ENCODE results near the gene DBNL.

Gene DBNL

DNA sequence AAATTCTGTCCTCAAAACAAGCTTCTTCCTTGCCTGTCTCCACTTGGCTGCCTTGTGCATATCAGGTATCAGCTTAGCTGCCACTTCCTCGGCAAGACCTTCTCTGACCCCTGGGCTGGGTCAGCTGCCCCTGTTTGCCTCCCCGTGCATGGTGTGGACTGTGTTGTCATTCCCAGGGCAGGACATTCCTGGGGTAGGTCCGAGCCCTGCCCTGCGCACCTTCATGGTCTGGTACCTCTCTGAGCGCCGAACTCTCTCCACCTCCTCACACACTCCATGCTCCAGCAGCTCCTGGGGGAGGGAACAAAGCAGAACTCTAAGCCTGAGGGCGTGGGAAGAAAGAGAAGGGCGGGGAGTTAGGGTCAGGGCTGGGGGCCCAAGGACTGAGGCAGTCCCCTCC lies 34.0 kb downstream of the DBNL start:
- no peak for DNase-seq (ENCODE audit: low spot score)

- DNase-seq (ENCODE audit: low spot score) = no peak
These were observed 35.0 kb downstream of the DBNL start for GRCh38 chr7:44079331-44080021.

- DNase-seq (ENCODE audit: low spot score) = no peak
These were observed 35.6 kb downstream of the DBNL start for GRCh38 chr7:44080118-44080517.

DNA sequence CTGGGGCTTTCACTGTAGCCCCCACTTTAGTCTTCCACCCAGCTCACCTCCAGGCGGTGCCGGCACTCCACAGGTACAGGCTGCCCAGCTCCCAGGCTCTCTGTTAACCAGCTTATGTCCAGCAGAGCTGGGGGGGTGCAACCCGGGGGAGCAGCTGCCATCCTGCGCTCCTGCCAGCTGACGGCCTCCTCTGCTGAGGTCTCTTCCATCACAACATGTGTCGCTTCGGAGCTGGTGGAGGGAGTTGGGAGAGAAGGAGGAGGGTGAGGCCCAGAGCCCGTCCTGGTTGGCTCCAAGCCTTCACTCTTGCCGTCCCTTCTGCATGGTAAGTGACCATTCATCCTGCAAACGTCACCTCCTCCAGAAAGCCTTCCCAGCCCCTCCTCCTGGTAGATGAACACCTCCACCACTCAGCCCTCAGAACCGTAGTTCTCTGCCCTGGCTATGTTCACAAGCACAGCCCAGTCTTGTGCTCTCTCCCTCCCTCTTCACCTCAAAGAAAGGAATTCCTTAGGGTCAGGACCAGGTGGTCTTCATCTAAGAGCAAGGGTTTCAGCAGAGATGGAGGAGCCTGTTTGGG lies 36.3 kb downstream of the DBNL start:
- DNase-seq (ENCODE audit: low spot score) = no peak

- no peak for DNase-seq (ENCODE audit: low spot score)
These were observed 36.8 kb downstream of the DBNL start for GRCh38 chr7:44081266-44081748.

- peak; percentile 99 for DNase-seq (ENCODE audit: low spot score)
These were observed 38.2 kb downstream of the DBNL start for GRCh38 chr7:44082541-44083207.

DNA sequence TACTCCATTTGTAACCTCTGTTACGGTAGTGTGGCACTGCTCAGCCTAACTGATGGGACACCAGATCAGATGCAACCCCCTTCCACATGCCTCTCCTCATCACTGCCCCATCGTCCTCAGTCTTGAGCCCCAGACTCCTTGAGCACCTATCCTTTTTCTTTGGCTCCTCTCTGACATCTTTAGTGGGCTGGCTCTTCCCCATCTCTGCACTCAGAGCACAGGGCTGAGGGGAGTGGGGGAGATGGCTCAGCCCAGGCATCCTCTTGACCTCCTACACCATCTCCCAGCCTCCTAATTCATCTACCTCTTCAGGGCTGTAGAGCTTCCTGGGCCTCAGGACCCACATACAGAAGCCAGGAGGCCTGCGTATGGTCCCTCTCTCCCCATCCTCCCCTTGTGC lies 39.3 kb downstream of the DBNL start:
- DNase-seq (ENCODE audit: low spot score) = no peak

DNA sequence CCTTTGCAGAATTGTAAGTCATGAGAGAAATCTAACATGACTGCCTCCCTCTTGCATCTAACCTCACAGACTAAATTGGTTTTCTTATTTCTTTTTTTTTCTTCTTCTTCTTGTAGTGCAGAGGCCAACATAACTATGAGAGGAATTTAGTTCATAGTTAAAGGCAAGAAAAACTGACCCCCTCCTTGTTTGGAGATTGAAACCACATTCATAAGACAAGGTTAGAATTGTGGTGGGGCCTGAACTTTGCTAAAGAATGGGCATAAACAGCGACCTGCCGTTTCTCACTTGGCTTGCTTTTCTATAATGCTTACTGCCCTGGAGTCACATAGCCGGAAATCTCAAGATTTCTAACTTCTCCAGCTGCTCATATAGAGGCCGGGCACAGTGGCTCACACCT lies 40.2 kb downstream of the DBNL start:
- DNase-seq (ENCODE audit: low spot score) = no peak

GRCh38 chr7:44085546-44085945 lies 41.0 kb downstream of the DBNL start:
- no peak for DNase-seq (ENCODE audit: low spot score)

DNA sequence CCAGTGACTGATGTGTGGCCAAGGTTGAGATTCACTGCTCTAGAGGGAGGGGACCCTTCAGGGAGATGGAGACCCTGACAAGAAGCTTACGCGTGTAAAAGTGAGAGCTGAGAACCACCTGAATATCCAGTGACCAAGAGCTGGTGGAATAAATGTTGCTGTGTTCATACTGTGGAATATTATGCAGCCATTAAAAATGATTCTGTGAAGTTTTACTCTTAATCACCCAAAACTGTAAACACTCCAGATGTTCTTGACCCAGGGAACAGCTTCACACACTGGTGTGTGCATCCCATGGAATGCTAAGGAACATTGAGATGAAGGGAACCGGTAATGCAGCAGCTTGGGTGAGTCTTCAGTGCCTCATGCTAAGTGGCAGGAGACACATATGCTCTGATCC lies 42.1 kb downstream of the DBNL start:
- no peak for DNase-seq (ENCODE audit: low spot score)

DNA sequence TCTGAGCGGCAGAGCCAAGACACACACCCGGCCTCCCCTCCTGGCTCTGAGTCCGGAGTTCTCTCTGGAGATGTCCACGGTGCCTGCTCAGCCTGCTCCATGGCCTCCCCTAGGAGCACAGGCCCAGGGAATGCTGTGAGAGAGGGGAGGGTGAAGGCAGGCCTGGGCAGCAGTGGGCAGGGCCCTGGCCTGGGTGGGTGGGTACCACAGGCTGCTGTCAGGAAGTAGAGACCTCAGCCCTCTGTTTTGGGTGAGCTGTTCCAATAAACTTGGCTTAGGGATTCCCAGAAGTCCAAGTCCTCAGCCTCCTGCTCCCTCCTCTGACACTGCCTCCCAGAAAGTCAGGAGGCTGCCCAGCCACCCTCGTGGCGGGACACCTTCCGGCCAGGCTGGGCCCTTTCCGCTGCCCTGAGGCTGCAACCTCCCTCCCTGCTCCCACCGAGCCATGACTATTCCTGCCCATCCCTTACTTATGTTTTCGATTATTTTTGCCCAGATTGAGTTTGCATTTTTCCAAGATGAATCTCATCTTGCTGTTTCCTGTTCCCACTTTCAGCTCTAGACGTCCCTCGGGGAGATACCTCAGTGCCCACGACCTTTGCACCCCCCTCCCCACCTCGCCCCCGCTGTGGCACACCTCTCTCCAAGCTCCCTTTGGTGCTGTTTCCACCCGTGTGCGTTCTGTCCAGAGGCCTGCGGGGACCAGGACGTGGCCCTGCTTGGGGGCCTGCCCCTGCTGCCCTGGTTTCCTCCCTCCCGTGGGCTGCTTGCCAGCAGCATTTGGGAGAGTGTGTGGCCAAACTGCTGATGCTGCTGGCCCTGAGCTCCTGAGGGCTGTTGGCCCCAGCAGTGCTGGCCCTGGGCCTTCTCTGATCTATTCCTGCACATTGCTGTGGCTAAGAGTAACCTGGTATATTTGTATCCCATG lies 43.7 kb downstream of the DBNL start:
- no peak for DNase-seq (ENCODE audit: low spot score)

DNA sequence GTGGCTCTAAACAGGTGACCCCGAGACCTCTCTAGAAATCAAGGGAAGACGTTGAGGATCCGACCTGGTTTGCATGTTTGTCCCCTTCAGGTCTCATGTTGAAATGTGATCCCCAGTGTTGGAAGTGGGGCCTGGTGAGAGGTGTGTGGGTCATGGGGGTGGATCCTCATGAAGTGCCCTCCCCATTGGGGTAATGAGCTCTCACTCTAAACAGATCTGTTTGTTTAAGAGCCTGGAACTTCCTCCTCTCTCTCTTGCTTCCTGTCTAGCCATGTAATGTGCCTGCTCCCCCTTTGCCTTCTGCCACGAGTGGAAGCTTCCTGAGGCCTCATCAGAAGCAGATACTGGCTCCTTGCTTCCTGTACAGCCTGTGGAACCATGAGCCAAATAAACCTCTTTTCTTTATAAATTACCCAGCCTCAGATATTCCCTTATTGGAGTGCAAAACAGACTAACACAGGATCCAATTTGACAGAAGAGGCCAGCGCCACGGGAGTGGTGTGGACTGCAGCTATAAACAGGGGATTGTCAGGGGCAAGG lies 48.7 kb downstream of the DBNL start:
- no peak for DNase-seq (ENCODE audit: low spot score)

DNA sequence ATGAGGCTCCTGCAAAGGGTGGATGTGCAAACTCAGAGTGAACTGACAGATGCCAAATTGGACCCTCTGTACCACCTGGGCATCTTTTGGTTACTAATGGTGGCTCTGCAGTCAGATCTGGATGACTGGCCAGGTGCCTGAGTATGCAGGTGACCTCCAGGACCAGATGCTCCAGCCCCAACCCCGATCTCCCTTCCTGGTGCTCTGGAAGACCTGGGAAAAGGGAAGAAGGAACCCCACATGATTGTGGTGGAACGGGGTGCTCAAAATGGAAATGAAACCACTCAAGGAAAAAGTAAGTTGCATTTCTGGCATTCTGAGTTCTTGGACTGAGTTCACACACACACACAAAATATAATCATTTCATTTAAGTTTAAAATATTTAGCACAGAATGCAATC lies 49.9 kb downstream of the DBNL start:
- DNase-seq (ENCODE audit: low spot score) = no peak

DNA sequence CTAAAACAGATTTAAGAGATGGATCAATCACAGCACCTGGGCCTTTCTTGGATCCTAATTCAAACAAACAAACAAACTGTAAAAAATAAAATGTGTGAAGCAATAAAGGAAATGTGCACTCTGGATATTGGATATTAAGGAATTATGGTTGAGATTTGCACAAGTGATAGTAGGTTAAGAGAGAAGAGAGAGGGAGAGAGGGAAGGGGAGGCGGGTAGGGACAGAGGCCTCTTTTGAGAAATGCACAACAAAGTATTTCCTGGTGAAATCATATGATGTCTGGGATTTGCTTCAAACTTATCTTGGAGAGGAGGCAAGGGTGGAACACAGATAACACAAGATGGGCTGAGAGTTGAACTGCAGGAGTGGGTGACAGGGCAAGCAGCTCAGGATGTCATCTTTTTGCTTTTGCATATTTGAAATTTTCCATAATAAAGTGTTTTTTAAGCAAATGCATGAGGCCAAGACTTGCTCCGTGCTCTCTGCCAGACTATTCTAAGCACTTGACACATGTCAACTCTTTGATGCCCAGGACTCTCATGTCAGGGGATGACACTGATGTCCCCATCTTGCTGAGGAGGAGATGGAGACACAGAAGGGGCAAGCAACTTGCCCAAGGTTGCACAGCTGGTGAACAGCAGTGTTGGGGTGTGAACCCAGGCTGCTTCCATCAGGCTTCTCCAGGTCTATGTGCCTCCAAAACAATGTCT lies 50.5 kb downstream of the DBNL start:
- no peak for DNase-seq (ENCODE audit: low spot score)

DNA sequence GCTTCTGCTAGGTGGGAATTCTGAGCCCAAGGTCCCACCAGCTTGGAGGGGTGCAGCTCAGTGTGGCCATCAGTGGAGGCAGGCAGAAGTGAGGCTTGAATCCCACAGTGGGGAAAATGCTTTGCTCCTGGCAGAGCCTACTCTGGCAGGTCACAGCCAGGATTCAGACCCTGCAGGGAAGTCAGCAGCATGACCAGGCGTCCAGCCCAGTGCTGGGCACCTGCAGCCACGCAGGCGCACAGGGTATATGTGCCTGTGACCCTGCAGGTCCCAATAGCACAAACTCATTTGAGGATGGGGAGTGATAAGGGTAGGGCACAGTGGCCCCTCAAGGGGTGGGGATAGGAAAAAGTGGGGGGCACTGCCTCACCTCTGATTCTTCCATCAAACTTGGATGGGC lies 51.3 kb downstream of the DBNL start:
- DNase-seq (ENCODE audit: low spot score) = no peak

DNA sequence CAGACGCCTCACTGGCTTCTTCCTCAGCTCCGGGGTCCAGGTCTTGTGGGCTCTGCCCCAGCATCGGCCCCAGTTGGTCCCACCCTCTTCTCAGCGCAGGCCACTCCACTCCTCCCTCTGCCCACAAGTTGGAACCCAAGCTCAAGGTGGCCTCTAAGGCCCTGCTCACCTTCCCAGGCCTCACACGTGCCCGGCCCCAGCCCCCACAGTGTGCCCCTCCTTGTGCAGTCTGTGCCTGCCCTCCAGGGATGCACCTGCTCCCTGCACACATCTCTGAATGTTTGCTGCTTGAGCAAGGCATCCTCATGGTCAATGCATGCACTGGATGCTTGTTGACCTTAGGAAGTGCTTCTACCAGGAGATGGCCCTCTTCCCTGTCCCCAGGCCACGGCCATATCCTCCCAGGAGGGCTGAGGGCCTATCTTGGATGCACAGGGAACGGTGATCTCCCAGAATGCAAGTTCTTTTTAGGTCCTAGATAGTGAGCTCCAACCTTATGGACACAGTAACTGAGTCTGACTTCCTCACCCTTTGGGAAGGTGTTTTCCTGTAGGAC lies 51.9 kb downstream of the DBNL start:
- no peak for DNase-seq (ENCODE audit: low spot score)

DNA sequence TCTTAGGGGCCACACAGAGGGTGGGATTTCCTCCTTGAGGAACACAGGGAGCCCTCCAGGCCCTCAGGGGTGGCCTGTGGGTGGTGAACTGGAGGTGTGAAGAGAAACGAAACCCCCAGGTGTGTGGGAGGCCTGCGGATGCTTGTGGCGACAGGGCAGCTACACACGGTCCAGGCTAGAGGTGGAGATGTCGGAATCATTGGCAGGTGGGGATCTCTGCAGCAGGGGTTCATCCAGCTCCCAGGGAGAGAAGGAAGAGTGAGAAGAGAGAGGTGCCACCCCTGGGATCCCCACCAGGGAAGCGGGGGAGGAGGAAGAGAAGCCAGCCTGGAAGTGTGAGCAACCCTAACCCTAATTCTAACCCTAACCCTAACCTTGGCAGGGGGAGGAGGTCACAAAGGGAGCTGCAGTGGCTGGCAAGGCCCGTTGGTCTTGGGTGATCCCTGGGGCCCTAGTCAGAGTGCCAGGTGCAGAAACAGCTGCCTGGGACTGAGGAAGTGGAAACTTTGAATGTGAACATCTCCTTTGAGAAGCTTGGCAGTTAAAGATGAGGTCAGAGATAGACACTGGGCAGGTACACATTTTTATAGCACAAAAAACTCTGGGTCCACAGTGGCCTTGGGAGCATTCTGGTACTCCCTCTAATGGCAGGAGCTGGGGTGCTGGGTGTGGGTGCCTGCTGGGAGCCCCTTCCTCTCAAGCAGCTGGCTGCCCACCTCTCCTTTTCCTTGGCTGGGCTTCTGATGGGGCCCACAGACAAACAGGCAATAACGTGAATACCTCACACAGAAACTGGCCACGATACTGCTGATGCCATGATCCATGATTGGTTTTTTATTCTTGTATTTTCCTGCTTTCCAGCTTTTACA lies 52.8 kb downstream of the DBNL start:
- no peak for DNase-seq (ENCODE audit: low spot score)

DNA sequence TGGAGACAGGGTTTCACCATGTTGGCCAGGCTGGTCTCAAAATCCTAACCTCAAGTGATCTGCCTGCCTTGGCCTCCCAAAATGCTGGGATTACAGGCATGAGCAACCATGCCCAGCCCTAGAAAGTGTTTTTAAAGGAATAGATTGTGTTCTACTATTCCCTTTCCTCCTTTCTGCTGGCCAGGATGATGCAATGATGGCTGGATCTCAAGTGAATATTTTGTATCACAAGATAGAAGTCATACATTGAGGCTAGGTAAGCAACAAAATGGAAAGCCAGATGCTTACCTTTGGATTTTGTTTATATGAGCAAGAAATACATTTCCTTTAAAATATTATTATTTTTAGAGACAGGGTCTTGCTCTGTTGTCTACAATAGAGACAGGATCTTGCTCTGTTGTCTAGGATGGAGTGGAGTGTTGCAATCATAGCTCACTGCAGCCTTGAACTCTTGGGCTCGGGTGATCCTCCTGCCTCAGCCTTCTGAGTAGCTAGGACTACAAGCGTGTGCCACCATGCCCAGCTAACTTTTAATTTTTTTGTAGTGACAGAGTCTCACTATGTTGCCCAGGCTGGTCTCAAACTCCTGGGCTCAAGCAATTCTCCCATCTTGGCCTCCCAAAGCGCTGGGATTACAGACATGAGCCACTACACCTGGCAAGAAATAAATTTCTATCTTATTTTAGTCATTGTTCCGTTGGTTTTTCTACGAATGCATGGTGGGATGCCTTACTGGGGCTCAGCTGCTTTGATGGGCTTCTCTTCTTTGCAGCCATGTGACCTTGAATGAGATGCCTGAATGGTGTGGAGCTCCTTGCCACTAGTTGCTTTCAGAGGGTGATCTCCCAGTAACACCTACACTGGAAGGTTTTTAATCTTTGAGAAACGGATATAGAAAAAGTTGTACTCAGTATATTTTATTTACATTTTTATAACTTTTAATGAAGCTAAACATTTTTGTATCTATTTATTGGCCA lies 53.9 kb downstream of the DBNL start:
- no peak for DNase-seq (ENCODE audit: low spot score)

DNA sequence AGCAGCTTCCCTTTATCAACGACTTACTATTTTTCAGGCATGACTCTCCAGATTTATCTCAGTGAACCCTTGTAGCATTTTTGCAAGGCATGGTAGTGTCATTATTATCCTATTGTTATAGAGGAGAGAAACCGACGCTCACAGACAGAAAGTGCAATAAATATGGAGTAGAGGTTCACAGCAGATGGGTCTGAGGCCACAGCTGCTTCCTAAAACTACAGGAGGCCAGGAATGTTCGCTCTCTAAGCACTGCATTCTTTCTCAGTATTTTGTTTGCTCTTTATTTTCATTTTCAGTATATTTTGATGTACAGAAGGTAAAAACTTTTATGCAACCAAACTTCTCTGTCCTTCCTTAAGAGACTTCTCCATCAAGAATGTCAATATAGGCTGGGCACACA lies 55.2 kb downstream of the DBNL start:
- DNase-seq (ENCODE audit: low spot score) = no peak

All from HuH-7 (cell line).